Naive B cell (primary cell): ENCODE results near the gene LGALS4. TPM values are rescaled to one million over a fixed set of nuclear protein-coding genes. Genes with fewer than 3 reads are reported as not detected.
A peak's percentile ranks its signal among the peaks of the same experiment; 100 is the strongest.
"Not testable (repeated sequence)": the region's sequence is repeated elsewhere in the genome, so short reads cannot be mapped to it uniquely, and the experiment has no call there.

ENCODE experiments used
- ATAC-seq, 2 donors: fragments of 150-1000 bp; cut with Tn5 transposase; 2 replicates each; pipeline ENCODE4 v1.10.0; 2021; ENCODE audit warnings: low read depth in 2 of 2, mild to moderate bottlenecking in 2 of 2, moderate library complexity in 2 of 2
- DNase-seq: peaks from one replicate; pipeline ENCODE4 v3.0.0; 2022
- H3K27ac Mint-ChIP-seq, 6 donors: one replicate each; pipeline ENCODE4 v1.8.0; 2020 to 2022; ENCODE audit warnings: mild to moderate bottlenecking in 6 of 6, mixed read lengths in 6 of 6, moderate library complexity in 5 of 6, inconsistent platforms in 2 of 6
- H3K27me3 Mint-ChIP-seq, 3 donors: one replicate each; pipeline ENCODE4 v1.8.0; 2021 to 2022; ENCODE audit warnings: mixed read lengths in 3 of 3, mild to moderate bottlenecking in 1 of 3
- H3K36me3 Mint-ChIP-seq, 2 donors: one replicate each; pipeline ENCODE4 v1.8.0; 2020 to 2022; ENCODE audit warnings: mixed read lengths in 2 of 2, inconsistent platforms in 1 of 2, mild to moderate bottlenecking in 1 of 2
- H3K4me1 Mint-ChIP-seq, 3 donors: one replicate each; pipeline ENCODE4 v1.8.0; 2020 to 2022; ENCODE audit warnings: mixed read lengths in 3 of 3, inconsistent platforms in 1 of 3, mild to moderate bottlenecking in 1 of 3, moderate library complexity in 1 of 3
- H3K4me3 Mint-ChIP-seq, 8 donors: one replicate each; pipeline ENCODE4 v1.8.0; 2020 to 2022; ENCODE audit warnings: mild to moderate bottlenecking in 8 of 8, mixed read lengths in 8 of 8, moderate library complexity in 8 of 8, inconsistent platforms in 2 of 8
- H3K9me3 Mint-ChIP-seq, 7 donors: one replicate each; pipeline ENCODE4 v1.8.0; 2020 to 2022; ENCODE audit warnings: mixed read lengths in 7 of 7, mild to moderate bottlenecking in 5 of 7, inconsistent platforms in 2 of 7, moderate library complexity in 1 of 7
- polyA plus RNA-seq, 6 donors: library from polyadenylated mRNA; unstranded; fragments of 300-500 nt; fragmentation: Illumina TruSeq; gene quantifications; one replicate each; pipeline ENCODE4 v1.2.3, GENCODE V29; 2021; ENCODE audit warnings: low read depth in 6 of 6

LGALS4 gene
- polyA plus RNA-seq, 6 donors from 2014 or later, result 1.4 TPM; not detected in 5

- Mint-ChIP-seq H3K27me3 (peaks cover 0 to 8% (median 6%) of the 10 kb centered on the region in 3 donors), H3K4me3 (no peak overlapping the region), H3K36me3 (no peaks in the 10 kb centered on the region), H3K27ac (no peak overlapping the region), H3K4me1 (no peaks in the 10 kb centered on the region), H3K9me3 (no peaks in the 10 kb centered on the region)
- DNase-seq (no peak), ATAC-seq (no peak)
These were observed 34.0 kb downstream of the LGALS4 start for GRCh38 chr19:38778733-38779132.

- peaks cover 0 to 8% (median 6%) of the 10 kb centered on the region in 3 donors for H3K27me3 Mint-ChIP-seq
- no peaks in the 10 kb centered on the region for H3K9me3 Mint-ChIP-seq
- H3K4me3 Mint-ChIP-seq, result peak overlapping the region in 1 of 8 donors; percentile 44
- H3K36me3 Mint-ChIP-seq, result no peaks in the 10 kb centered on the region
- H3K4me1 Mint-ChIP-seq, result peaks cover 1 to 4% (median 3%) of the 10 kb centered on the region in 3 donors
- ATAC-seq, result no peak
- no peak for DNase-seq
- H3K27ac Mint-ChIP-seq, result no peak overlapping the region
These were observed 38.4 kb downstream of the LGALS4 start for GRCh38 chr19:38774181-38774950.

DNA sequence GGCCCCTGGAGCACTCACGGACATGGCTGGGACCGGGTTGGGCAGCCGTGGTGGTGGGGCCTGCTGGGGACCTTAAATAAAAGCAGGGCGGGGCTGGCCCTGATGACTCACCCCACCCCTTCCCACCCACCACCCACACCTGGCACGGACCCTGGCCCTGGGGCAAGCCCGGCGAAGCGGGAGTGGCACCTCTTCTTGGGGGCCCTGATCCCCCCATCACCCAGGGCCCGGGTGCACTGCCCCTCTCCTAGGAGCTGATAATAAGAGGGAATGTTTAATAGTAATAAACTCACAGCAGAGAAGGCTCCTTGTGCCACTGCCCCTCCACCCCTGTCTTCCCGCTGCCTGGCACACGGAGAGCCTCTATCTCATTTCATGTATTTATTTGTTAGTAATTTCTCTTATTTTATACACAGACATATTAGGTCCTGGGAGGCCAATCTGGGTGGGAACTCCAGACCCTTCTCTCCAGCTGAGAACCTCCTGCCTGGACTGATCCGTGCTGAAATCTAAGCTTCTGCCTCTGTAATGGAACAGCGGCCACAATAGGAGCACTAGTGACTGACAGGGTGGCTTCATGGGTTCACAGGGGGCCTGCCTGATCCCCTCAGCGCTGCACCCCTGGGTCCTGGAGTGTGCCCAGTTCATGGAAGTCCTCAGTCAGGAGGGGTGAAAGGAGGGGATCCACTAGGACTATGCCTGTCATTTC lies 39.1 kb downstream of the LGALS4 start, which contains the start of gene LGALS7:
LGALS7 (minus strand) TSS at position 49 of the 709 bp plus-strand sequence; CDS start at position 24, 25 bp downstream.
- Mint-ChIP-seq H3K36me3 (no peaks in the 10 kb centered on the region), H3K27me3 (peaks cover 0 to 2% (median 2%) of the 10 kb centered on the region in 3 donors), H3K27ac (no peak within 1 kb of the TSS), H3K9me3 (no peaks in the 10 kb centered on the region), H3K4me1 (peaks cover 4 to 9% (median 8%) of the 10 kb centered on the region in 3 donors), H3K4me3 (peak within 1 kb of the TSS in 1 of 8 donors; percentile 44)
- DNase-seq (no peak), ATAC-seq (no peak)

GRCh38 chr19:38771569-38771968 lies 41.2 kb downstream of the LGALS4 start:
- H3K27ac Mint-ChIP-seq, H3K36me3 Mint-ChIP-seq, H3K9me3 Mint-ChIP-seq, H3K27me3 Mint-ChIP-seq, H3K4me3 Mint-ChIP-seq, ATAC-seq, DNase-seq: not testable (repeated sequence)
- peaks cover 4 to 12% (median 8%) of the 10 kb centered on the region in 3 donors for H3K4me1 Mint-ChIP-seq

- H3K4me1 Mint-ChIP-seq, result peaks cover 4 to 12% (median 8%) of the 10 kb centered on the region in 3 donors
- not testable (repeated sequence) for H3K27ac Mint-ChIP-seq, DNase-seq, H3K4me3 Mint-ChIP-seq, H3K36me3 Mint-ChIP-seq, H3K9me3 Mint-ChIP-seq, H3K27me3 Mint-ChIP-seq
- ATAC-seq, result peak; percentile 50 to 56
These were observed 41.8 kb downstream of the LGALS4 start for GRCh38 chr19:38770949-38771275.

DNA sequence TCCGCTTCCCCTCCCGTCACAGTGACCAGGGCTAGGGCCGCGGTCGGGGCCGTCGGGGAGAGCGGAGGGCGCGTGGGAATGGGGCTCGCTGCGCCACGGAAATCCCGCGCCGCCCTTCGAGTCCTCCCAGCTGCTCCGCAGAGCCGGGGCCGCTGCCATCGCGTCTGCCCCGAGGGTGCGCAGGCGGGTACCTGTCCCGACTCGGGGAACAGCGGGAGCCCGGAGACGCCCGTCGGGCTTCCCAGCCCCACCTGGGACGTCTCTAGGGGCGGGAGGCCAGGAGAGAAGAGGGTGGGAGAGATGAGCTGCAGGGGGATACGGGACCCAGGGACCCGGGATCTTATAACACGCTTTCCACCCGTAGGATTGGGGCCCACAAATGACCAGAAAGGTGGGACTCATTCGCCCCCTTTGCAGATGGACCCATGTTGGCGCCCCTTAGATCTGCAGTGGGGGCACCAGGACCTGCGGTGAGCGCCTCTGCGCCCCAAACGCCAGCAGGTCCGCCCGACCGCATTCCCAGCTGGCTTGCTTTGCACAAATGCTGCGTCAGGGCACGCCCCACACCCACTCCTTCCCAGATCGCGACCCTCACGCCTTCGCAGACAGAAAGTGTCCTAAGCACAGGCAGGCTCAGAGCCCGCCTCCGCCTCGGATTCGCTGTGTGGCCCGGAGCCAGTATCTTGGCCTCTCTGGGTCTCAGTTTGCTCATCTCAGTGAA lies 42.4 kb downstream of the LGALS4 start:
- DNase-seq, H3K9me3 Mint-ChIP-seq, H3K27me3 Mint-ChIP-seq, H3K36me3 Mint-ChIP-seq: not testable (repeated sequence)
- Mint-ChIP-seq H3K27ac (peak overlapping the region in 1 of 6 donors; percentile 96), H3K4me1 (peaks cover 4 to 12% (median 8%) of the 10 kb centered on the region in 3 donors), H3K4me3 (peak overlapping the region in 6 of 8 donors; percentile 42 to 89 (median 72))
- peak; percentile 9 to 15 for ATAC-seq

GRCh38 chr19:38769635-38770211 lies 43.0 kb downstream of the LGALS4 start:
- peak overlapping the region; percentile 78 to 96 (median 88) for H3K27ac Mint-ChIP-seq
- peak; percentile 90 to 92 for ATAC-seq
- peaks cover 4 to 12% (median 8%) of the 10 kb centered on the region in 3 donors for H3K4me1 Mint-ChIP-seq
- H3K27me3 Mint-ChIP-seq, result no peaks in the 10 kb centered on the region
- H3K9me3 Mint-ChIP-seq, result peaks cover 0 to 4% (median 0%) of the 10 kb centered on the region in 7 donors
- peak; percentile 95 for DNase-seq
- H3K4me3 Mint-ChIP-seq, result peak overlapping the region; percentile 69 to 89 (median 75)
- no peaks in the 10 kb centered on the region for H3K36me3 Mint-ChIP-seq

DNA sequence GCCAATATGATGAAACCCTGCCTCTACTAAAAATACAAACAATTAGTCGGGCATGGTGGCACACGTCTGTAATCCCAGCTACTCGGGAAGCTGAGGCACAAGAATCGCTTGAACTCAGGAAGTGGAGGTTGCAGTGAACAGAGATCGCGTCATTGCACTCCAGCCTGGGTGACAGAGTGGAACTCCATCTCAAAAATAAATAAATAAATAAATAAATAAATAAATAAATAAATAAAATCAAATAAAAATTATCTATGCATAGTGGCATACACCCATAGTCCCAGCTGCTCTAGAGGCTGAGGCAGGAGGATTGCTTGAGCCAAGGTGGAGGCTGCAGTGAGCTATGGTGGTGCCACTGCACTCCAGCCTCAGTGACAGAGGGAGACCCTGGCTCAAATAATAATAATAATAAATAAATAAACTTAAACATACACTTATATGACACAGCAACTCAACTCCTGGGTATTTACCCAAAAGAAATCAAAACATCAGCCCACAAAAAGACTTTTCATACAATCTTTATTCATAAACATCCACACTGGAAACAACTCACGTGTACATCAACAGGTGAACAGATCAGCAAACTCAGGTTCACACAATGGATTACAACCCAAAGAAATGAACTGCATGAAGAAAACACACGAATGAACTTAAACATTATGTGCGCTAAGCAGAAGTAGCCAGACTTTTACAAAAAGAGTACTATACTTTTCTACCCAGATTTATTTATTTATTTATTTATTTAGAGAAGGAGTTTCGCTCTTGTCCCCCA lies 46.3 kb downstream of the LGALS4 start:
- H3K4me1 Mint-ChIP-seq, result peaks cover 4 to 20% (median 17%) of the 10 kb centered on the region in 3 donors
- DNase-seq, result no peak
- no peak for ATAC-seq
- no peak overlapping the region for H3K4me3 Mint-ChIP-seq
- H3K36me3 Mint-ChIP-seq, result no peaks in the 10 kb centered on the region
- no peaks in the 10 kb centered on the region for H3K27me3 Mint-ChIP-seq
- H3K9me3 Mint-ChIP-seq, result peaks cover 0 to 4% (median 0%) of the 10 kb centered on the region in 7 donors
- H3K27ac Mint-ChIP-seq, result no peak overlapping the region

DNA sequence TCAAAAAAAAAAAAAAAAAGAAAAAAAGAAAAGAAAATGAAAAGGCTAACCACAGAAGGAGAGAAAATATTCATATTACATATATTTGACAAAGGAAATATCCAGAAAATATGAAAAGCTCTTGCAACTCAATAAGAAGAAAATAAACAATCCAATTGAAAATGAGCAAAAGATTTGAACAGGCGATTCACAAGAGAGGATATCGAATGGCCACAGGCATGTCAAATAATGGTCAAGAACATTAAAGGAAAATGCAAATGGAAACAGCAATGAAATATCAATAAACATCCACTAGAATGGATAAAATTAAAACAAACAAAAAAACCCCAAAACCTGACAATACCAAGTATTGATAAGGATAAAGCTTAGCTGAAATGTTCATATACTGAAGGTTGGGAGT lies 47.5 kb downstream of the LGALS4 start:
- Mint-ChIP-seq H3K4me1 (peaks cover 4 to 20% (median 17%) of the 10 kb centered on the region in 3 donors), H3K36me3 (no peaks in the 10 kb centered on the region), H3K27ac (no peak overlapping the region)

GRCh38 chr19:38763795-38764220 lies 48.9 kb downstream of the LGALS4 start:
- no peak overlapping the region for H3K4me3 Mint-ChIP-seq
- no peaks in the 10 kb centered on the region for H3K27me3 Mint-ChIP-seq
- DNase-seq (no peak), ATAC-seq (no peak)
- no peaks in the 10 kb centered on the region for H3K36me3 Mint-ChIP-seq
- no peak overlapping the region for H3K27ac Mint-ChIP-seq
- peaks cover 0 to 4% (median 0%) of the 10 kb centered on the region in 7 donors for H3K9me3 Mint-ChIP-seq
- peaks cover 0 to 12% (median 9%) of the 10 kb centered on the region in 3 donors for H3K4me1 Mint-ChIP-seq

More for the DNA sequence above, 47.5 kb downstream of the LGALS4 start:
- Mint-ChIP-seq H3K4me3 (no peak overlapping the region), H3K9me3 (peaks cover 0 to 4% (median 0%) of the 10 kb centered on the region in 7 donors), H3K27me3 (no peaks in the 10 kb centered on the region)
- DNase-seq (no peak), ATAC-seq (no peak)

- not testable (repeated sequence) for H3K36me3 Mint-ChIP-seq, ATAC-seq, H3K27me3 Mint-ChIP-seq, H3K4me3 Mint-ChIP-seq, H3K9me3 Mint-ChIP-seq, DNase-seq, H3K4me1 Mint-ChIP-seq, H3K27ac Mint-ChIP-seq
These were observed 50.8 kb downstream of the LGALS4 start for GRCh38 chr19:38761884-38762389.

- not testable (repeated sequence) for ATAC-seq, DNase-seq, H3K4me3 Mint-ChIP-seq, H3K4me1 Mint-ChIP-seq, H3K36me3 Mint-ChIP-seq, H3K9me3 Mint-ChIP-seq, H3K27me3 Mint-ChIP-seq
- peak overlapping the region in 1 of 6 donors; percentile 80 for H3K27ac Mint-ChIP-seq
These were observed 51.8 kb downstream of the LGALS4 start for GRCh38 chr19:38760805-38761517.
